ENCODE measurements around the gene LRRC56.

Gene LRRC56

DNA sequence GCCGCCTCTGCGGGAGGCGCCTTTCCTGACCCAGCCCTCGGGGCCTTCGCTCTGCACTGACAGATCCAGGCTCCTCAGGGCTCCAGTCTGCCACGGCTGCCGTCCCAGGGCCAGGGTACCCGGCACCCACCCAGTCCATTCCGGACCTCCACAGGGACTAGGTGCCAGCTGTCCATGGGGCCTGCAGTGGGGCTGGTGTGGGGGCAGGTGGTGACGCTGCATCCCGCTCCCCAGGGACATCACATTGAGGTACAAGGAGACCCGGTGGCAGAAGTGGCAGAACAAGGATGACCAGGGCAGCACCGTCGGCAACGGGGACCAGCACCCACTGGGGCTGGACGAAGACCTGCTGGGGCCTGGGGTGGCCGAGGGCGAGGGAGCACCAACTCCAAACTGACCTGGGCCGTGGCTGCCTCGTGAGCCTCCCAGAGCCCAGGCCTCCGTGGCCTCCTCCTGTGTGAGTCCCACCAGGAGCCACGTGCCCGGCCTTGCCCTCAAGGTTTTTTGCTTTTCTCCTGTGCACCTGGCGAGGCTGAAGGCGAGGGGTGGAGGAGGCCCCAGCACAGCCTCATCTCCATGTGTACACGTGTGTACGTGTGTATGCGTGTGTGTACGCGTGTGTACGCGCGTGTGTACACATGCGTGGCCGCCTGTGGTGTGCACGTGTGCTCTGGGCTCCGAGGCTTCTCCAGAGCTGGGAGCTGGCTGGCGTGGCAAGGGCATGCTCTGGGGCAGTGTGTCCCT lies 47.0 kb upstream of the LRRC56 start:
- in situ Hi-C loops (cut with HindIII; ENCODE audit: low sequenced_read_pairs) = no loop called here
- no peak overlapping the region for H3K4me3 ChIP-seq (ENCODE audit: low read depth, low read length)
- DNase-seq (ENCODE audit: low read depth, low spot score) = no peak
- TF ChIP-seq, protein P1, sequence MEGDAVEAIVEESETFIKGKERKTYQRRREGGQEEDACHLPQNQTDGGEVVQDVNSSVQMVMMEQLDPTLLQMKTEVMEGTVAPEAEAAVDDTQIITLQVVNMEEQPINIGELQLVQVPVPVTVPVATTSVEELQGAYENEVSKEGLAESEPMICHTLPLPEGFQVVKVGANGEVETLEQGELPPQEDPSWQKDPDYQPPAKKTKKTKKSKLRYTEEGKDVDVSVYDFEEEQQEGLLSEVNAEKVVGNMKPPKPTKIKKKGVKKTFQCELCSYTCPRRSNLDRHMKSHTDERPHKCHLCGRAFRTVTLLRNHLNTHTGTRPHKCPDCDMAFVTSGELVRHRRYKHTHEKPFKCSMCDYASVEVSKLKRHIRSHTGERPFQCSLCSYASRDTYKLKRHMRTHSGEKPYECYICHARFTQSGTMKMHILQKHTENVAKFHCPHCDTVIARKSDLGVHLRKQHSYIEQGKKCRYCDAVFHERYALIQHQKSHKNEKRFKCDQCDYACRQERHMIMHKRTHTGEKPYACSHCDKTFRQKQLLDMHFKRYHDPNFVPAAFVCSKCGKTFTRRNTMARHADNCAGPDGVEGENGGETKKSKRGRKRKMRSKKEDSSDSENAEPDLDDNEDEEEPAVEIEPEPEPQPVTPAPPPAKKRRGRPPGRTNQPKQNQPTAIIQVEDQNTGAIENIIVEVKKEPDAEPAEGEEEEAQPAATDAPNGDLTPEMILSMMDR (IDR thresholded peaks at IDR 0.05; ENCODE audit: low read depth, low read length) = no peak

DNA sequence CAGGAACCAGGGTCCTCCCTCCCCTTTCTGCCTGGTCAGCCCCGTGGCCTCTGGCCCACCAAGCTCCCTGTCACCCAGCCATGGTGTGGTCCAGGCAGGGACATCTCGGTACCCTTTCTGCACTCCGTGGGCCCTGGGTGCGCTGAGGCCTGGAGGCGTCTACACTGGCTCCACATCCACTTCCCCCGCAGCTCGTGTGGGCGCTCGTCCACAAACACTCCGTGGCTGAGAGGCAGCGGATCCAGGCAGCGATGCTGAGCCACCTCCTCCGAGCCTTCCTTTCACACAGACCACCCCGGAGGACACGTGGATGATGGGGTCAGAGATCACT lies 46.4 kb upstream of the LRRC56 start:
- H3K4me3 ChIP-seq (ENCODE audit: low read depth, low read length) = no peak overlapping the region
- in situ Hi-C loops (cut with HindIII; ENCODE audit: low sequenced_read_pairs) = no loop called here
- DNase-seq (ENCODE audit: low read depth, low spot score) = no peak
- TF ChIP-seq, protein P1 (IDR thresholded peaks at IDR 0.05; ENCODE audit: low read depth, low read length) = no peak

DNA sequence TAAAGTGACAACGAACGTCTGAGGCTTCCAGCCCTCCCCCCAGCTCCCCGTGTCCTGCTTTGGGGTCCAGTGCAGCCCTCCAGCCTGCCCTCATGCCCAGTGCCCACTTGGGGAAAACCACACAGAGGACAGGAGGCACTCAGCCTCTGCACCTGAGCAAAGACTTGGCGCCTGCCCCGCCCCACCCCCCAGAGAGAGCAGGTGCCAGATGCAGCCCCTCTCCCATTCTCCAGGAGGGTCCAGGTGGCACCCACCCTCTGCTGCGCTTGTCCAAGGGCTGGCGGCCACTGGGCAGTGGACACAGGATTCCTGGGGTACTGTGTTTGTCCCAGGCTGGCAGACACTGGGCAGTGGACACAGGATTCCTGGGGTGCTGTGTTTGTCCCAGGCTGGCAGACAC lies 46.0 kb upstream of the LRRC56 start:
- H3K4me3 ChIP-seq (ENCODE audit: low read depth, low read length) = no peak overlapping the region
- no peak for DNase-seq (ENCODE audit: low read depth, low spot score)
- in situ Hi-C loops (cut with HindIII; ENCODE audit: low sequenced_read_pairs) = no loop called here
- TF ChIP-seq, protein P1 (IDR thresholded peaks at IDR 0.05; ENCODE audit: low read depth, low read length) = no peak

DNA sequence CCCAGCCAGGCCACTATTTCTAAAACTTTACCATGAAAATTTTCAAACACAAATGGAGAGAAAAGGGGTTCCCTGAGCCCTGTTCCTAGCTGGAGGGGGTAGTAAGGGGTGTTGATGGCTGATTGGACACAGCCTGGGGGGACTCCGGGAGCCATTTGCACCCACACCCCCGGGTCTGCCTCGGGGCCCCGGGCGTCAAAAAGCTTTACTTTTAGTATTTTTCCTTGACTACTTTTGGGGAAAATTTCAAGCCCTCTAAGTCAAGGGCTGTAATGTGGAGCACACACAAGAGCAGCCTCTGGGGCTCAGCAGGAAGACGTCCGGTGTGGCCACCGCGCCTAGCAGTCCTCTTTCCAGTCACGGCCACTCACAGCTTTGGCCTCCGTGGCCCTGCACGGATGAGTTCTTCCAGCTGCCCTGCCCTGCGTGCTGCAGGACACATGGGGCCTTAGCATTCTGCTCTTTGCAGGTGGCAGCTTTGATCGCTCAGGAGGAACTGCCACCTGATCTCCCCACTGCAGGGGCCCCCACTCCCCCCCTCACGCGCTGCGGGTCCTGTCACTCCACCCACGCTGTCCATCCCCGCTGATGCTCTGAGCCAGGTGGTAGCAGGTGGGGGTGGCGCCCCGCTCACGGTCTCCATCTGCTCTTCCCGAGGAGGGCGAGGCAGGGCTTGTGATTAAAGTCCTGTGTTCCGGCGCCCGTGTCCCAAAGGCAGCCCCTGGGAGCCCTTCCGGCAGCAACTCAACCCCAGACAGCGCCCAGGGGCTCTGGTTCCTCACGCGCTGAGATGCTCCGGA lies 44.7 kb upstream of the LRRC56 start:
- no peak overlapping the region for H3K4me3 ChIP-seq (ENCODE audit: low read depth, low read length)
- TF ChIP-seq, protein P1 (IDR thresholded peaks at IDR 0.05; ENCODE audit: low read depth, low read length) = no peak
- no peak for DNase-seq (ENCODE audit: low read depth, low spot score)
- in situ Hi-C loops (cut with HindIII; ENCODE audit: low sequenced_read_pairs) = no loop called here

DNA sequence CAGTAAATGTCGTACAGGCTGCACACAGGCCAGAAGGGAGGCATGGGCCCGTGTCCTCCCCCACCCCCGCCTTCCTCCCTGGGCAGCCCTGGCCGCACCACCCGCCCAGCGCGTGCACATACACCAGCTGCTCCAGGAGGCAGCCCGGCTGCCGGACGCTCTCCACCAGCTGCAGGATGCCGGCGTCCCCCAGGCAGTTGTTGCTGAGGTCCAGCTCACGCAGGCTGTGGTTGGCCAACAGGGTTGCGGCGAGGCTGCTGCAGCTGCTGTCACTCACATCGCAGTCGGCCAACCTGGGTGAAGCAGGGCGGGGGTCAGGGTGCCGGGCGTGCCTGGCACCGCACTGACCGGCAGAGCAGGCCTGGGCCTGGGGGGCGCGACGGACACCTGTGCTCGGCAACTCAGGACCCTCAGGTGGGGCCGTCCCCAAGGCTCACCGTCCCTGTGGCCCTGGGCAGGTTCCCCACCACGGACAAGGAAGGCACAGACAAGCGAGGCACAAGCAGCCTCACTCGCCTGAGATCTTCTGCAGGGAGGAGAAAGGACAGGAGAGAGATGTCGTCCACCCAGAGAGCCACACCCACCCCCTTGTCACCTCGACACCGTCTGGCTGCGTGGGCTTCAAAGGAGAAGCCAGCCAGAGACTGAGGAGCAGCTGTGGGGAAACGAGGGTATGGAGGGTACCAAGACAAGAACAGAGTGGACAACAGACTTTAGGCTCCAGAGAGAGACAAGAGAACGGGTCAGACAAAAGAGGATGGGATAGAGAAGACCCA lies 42.4 kb upstream of the LRRC56 start:
- in situ Hi-C loops (cut with HindIII; ENCODE audit: low sequenced_read_pairs) = no loop called here
- no peak overlapping the region for H3K4me3 ChIP-seq (ENCODE audit: low read depth, low read length)
- TF ChIP-seq, protein P1 (IDR thresholded peaks at IDR 0.05; ENCODE audit: low read depth, low read length) = no peak

DNA sequence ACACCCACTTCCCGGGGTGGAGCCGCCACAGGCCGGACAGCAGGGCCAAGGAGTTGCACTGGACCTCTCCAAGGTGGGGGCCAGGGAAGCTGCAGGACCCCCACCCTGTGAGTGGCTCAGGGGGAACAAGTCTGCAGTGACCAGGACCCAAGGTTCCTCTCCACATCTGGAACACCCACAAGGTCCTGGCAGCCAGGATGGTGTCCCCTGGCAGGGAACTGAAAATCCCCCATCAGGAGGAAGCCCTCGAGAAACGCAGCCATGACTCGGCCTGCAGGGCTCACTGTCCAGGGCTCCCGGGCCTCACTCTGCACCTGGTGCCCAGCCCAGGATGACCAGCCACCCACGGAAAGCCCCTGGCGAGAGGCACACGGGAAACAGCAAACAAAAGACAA lies 41.8 kb upstream of the LRRC56 start:
- TF ChIP-seq, protein P1 (IDR thresholded peaks at IDR 0.05; ENCODE audit: low read depth, low read length) = no peak
- DNase-seq (ENCODE audit: low read depth, low spot score) = no peak
- no peak overlapping the region for H3K4me3 ChIP-seq (ENCODE audit: low read depth, low read length)
- in situ Hi-C loops (cut with HindIII; ENCODE audit: low sequenced_read_pairs) = no loop called here

More for the DNA sequence above, 42.4 kb upstream of the LRRC56 start:
- DNase-seq (ENCODE audit: low read depth, low spot score) = no peak
